Rectal smooth muscle tissue (tissue), 1 donor: ENCODE data around the gene DDTL.

ENCODE experiments used
- H3K27ac ChIP-seq: one replicate; pipeline ENCODE4 v1.7.0; 2013; ENCODE audit warnings: low read depth, low read length, inconsistent platforms
- H3K27me3 ChIP-seq: one replicate; pipeline ENCODE4 v1.7.0; 2013; ENCODE audit warnings: low read length; ENCODE audit not compliant: control insufficient read depth, insufficient read depth
- H3K36me3 ChIP-seq: one replicate; pipeline ENCODE4 v1.7.0; 2013; ENCODE audit warnings: low read length; ENCODE audit not compliant: control insufficient read depth, insufficient read depth
- H3K4me1 ChIP-seq: one replicate; pipeline ENCODE4 v1.7.0; 2013; ENCODE audit warnings: low read length; ENCODE audit not compliant: control insufficient read depth, insufficient read depth
- H3K4me3 ChIP-seq: one replicate; pipeline ENCODE4 v1.7.0; 2013; ENCODE audit warnings: low read length
- H3K9ac ChIP-seq: one replicate; pipeline ENCODE4 v1.7.0; 2013; ENCODE audit warnings: low read length

The DDTL gene

DNA sequence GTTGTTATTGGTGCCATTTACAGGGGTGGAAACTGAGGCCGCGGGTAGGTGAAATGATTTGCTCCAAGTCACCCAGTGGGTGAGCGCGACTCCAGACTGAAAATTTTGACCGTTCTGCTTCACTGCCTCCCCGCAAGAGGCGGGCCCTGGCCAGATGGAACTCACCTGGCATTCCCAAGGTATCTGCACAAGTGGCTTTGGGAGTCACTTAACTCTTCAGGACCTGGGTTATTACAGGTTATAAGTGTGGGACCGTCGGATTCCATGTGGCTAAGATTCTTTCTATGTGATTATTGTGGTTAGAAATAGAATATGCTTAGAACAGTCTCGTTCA lies 45.0 kb downstream of the DDTL start:
- Histone ChIP-seq H3K27ac (peak overlapping the region; percentile 46), H3K36me3 (no peaks in the 10 kb centered on the region), H3K4me1 (no peaks in the 10 kb centered on the region), H3K27me3 (no peaks in the 10 kb centered on the region), H3K4me3 (peak overlapping the region; percentile 90), H3K9ac (peak overlapping the region; percentile 69)

DNA sequence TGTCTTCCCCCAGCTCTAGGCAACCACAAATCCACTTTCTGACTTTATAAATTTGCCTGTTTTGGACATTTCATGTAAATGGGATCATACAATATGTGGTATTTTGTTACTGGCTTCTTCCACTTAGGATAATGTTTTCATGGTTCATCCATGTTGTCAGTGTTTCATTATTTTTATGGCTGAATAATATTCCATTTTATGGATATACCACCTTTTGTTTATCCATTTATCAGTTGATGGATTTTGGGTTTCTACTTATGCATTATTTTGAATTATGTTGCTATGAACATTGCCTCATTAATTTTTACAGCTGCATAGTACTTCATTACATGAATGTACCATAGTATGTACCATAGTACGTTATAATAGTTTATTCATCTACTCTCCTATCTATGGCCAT lies 49.5 kb downstream of the DDTL start:
- Histone ChIP-seq H3K4me3 (no peak overlapping the region), H3K27ac (no peak overlapping the region), H3K36me3 (no peaks in the 10 kb centered on the region), H3K27me3 (no peaks in the 10 kb centered on the region), H3K4me1 (no peaks in the 10 kb centered on the region), H3K9ac (no peak overlapping the region)

DNA sequence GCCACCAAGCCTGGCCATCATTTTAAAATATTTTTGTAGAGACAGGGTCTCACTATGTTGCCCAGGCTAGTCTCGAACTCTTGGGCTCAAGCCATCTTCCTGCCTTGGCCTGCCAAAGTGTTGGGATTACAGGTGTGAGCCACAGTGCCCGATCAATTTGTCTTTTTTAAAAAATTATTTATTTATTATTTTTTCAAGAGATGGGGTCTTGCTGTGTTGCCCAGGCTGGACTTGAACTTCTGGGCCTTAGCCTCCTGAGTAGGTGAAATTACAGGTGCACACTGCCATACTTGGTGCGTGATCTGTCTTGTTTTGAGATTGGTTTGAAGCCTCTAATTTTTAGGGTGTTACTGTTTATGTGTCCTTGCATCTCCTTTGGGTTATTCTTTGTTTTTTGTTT lies 54.6 kb downstream of the DDTL start:
- Histone ChIP-seq H3K9ac (no peak overlapping the region), H3K27me3 (no peaks in the 10 kb centered on the region), H3K36me3 (no peaks in the 10 kb centered on the region)

More for the DNA sequence above, 54.6 kb downstream of the DDTL start:
- no peaks in the 10 kb centered on the region for H3K4me1 ChIP-seq
- H3K4me3 ChIP-seq, result no peak overlapping the region
- no peak overlapping the region for H3K27ac ChIP-seq
